ENCODE results near the gene CYP27A1.

Gene CYP27A1

GRCh38 chr2:218812096-218812815 lies 30.3 kb downstream of the CYP27A1 start:
- DNase-seq: no peak

- DNase-seq: no peak
Observed at GRCh38 chr2:218812861-218813260, 30.9 kb downstream of the CYP27A1 start.

GRCh38 chr2:218813771-218814460 lies 32.0 kb downstream of the CYP27A1 start:
- DNase-seq: no peak

GRCh38 chr2:218814540-218815243 lies 32.7 kb downstream of the CYP27A1 start:
- no peak for DNase-seq

- DNase-seq: no peak
Observed at GRCh38 chr2:218815244-218815637, 33.3 kb downstream of the CYP27A1 start.

- DNase-seq: no peak
Observed at GRCh38 chr2:218815649-218816048, 33.7 kb downstream of the CYP27A1 start.

- no peak for DNase-seq
Observed at GRCh38 chr2:218816561-218817011, 34.6 kb downstream of the CYP27A1 start.

- no peak for DNase-seq
Observed at GRCh38 chr2:218819093-218819492, 37.1 kb downstream of the CYP27A1 start.

- DNase-seq: no peak
Observed at GRCh38 chr2:218820746-218821369, 38.9 kb downstream of the CYP27A1 start.

- no peak for DNase-seq
Observed at GRCh38 chr2:218821605-218822211, 39.8 kb downstream of the CYP27A1 start.

- DNase-seq: no peak
Observed at GRCh38 chr2:218822622-218823021, 40.7 kb downstream of the CYP27A1 start.

- no peak for DNase-seq
Observed at GRCh38 chr2:218823196-218823855, 41.4 kb downstream of the CYP27A1 start.

- DNase-seq: no peak
Observed at GRCh38 chr2:218824004-218824403, 42.1 kb downstream of the CYP27A1 start.

GRCh38 chr2:218826791-218827190 lies 44.8 kb downstream of the CYP27A1 start:
- no peak for DNase-seq

GRCh38 chr2:218827701-218828476 lies 45.9 kb downstream of the CYP27A1 start:
- no peak for DNase-seq

- no peak for DNase-seq
Observed at GRCh38 chr2:218828477-218828778, 46.5 kb downstream of the CYP27A1 start.

- DNase-seq: peak; percentile 9
Observed at GRCh38 chr2:218829868-218830451, 48.0 kb downstream of the CYP27A1 start.

- no peak for DNase-seq
Observed at GRCh38 chr2:218830526-218831306, 48.8 kb downstream of the CYP27A1 start.

GRCh38 chr2:218831378-218831990 lies 49.5 kb downstream of the CYP27A1 start, which contains the start of gene PRKAG3:
TSS of gene PRKAG3 (minus strand) at chr2:218831803.
- DNase-seq: no peak

GRCh38 chr2:218832081-218832480 lies 50.1 kb downstream of the CYP27A1 start:
- no peak for DNase-seq

Data from NCI-H1417 treated with DMSO at 0.1 percent for 48 hours (cell line).